HEK293 (cell line): ENCODE results near the gene UBR7.
A peak's percentile ranks its signal among the peaks of the same experiment; 100 is the strongest.

Experiments
- CTCF ChIP-seq: fragments of 450-650 bp; formaldehyde crosslinking; IDR thresholded peaks from 2 replicates; pipeline ENCODE4 v1.5.1; 2016; ENCODE audit warnings: missing biosample characterization, missing genetic modification characterization
- GLI2 ChIP-seq: fragments of 450-650 bp; formaldehyde crosslinking; IDR thresholded peaks from 2 replicates; pipeline ENCODE4; 2017; ENCODE audit warnings: missing biosample characterization, missing genetic modification characterization, low read depth, borderline replicate concordance
- HOXC10 ChIP-seq: sonication (generic); formaldehyde crosslinking; IDR thresholded peaks from 2 replicates; pipeline ENCODE4 v1.8.1; 2023; ENCODE audit warnings: mild to moderate bottlenecking, missing genetic modification reagents
- HOXD13 ChIP-seq: sonication (generic); formaldehyde crosslinking; IDR thresholded peaks from 2 replicates; pipeline ENCODE4 v1.8.0; 2022; ENCODE audit warnings: missing genetic modification reagents, borderline replicate concordance
- KLF10 ChIP-seq: fragments of 450-650 bp; IDR thresholded peaks from 2 replicates; pipeline ENCODE4 v1.5.1; 2018; ENCODE audit warnings: missing biosample characterization, mild to moderate bottlenecking, missing genetic modification characterization
- PRDM6 ChIP-seq: fragments of 450-650 bp; formaldehyde crosslinking; IDR thresholded peaks from 2 replicates; pipeline ENCODE4 v1.5.1; 2017; ENCODE audit warnings: missing biosample characterization, missing genetic modification characterization
- REPIN1 ChIP-seq: fragments of 450-650 bp; formaldehyde crosslinking; IDR thresholded peaks from 2 replicates; pipeline ENCODE4 v1.5.1; 2017; ENCODE audit warnings: missing biosample characterization, missing genetic modification characterization, low read depth
- SALL2 ChIP-seq: fragments of 450-650 bp; formaldehyde crosslinking; IDR thresholded peaks from 2 replicates; pipeline ENCODE4 v1.5.0; 2017; ENCODE audit warnings: missing biosample characterization, mild to moderate bottlenecking, missing genetic modification characterization, borderline replicate concordance
- SP3 ChIP-seq: fragments of 450-650 bp; formaldehyde crosslinking; IDR thresholded peaks from 2 replicates; pipeline ENCODE4 v1.5.1; 2016; ENCODE audit warnings: missing biosample characterization, missing genetic modification characterization
- ZBTB49 ChIP-seq: fragments of 450-650 bp; formaldehyde crosslinking; IDR thresholded peaks from 2 replicates; pipeline ENCODE4 v1.5.1; 2016; ENCODE audit warnings: missing biosample characterization, missing genetic modification characterization, low read depth
- ZIC2 ChIP-seq: fragments of 450-650 bp; formaldehyde crosslinking; IDR thresholded peaks from 2 replicates; pipeline ENCODE4 v1.5.1; 2016; ENCODE audit warnings: missing biosample characterization, missing genetic modification characterization
- ZNF10 ChIP-seq: fragments of 450-650 bp; formaldehyde crosslinking; IDR thresholded peaks from 2 replicates; pipeline ENCODE4 v1.5.1; 2017; ENCODE audit warnings: missing biosample characterization, missing genetic modification characterization
- ZNF112 ChIP-seq: fragments of 450-650 bp; formaldehyde crosslinking; IDR thresholded peaks from 2 replicates; pipeline ENCODE4 v1.5.0; 2017; ENCODE audit warnings: missing biosample characterization, missing genetic modification characterization
- ZNF133 ChIP-seq: fragments of 450-650 bp; formaldehyde crosslinking; IDR thresholded peaks from 2 replicates; pipeline ENCODE4 v1.5.1; 2016; ENCODE audit warnings: missing biosample characterization, missing genetic modification characterization
- ZNF138 ChIP-seq: fragments of 450-650 bp; formaldehyde crosslinking; IDR thresholded peaks from 2 replicates; pipeline ENCODE4 v1.5.1; 2016; ENCODE audit warnings: missing biosample characterization, missing genetic modification characterization, borderline replicate concordance
- ZNF155 ChIP-seq: fragments of 450-650 bp; formaldehyde crosslinking; IDR thresholded peaks from 2 replicates; pipeline ENCODE4 v1.5.1; 2016; ENCODE audit warnings: missing biosample characterization, missing genetic modification characterization
- ZNF2 ChIP-seq: fragments of 450-650 bp; formaldehyde crosslinking; IDR thresholded peaks from 2 replicates; pipeline ENCODE4 v1.5.1; 2016; ENCODE audit warnings: missing biosample characterization, missing genetic modification characterization
- ZNF214 ChIP-seq: fragments of 450-650 bp; formaldehyde crosslinking; IDR thresholded peaks from 2 replicates; pipeline ENCODE4 v1.5.1; 2017; ENCODE audit warnings: missing biosample characterization, mild to moderate bottlenecking, missing genetic modification characterization, borderline replicate concordance
- ZNF239 ChIP-seq: fragments of 450-650 bp; formaldehyde crosslinking; IDR thresholded peaks from 2 replicates; pipeline ENCODE4 v1.5.1; 2016; ENCODE audit warnings: missing biosample characterization, missing genetic modification characterization
- ZNF311 ChIP-seq: fragments of 450-650 bp; formaldehyde crosslinking; IDR thresholded peaks from 2 replicates; pipeline ENCODE4 v1.5.1; 2017; ENCODE audit warnings: missing biosample characterization, missing genetic modification characterization, borderline replicate concordance
- ZNF404 ChIP-seq: fragments of 450-650 bp; formaldehyde crosslinking; IDR thresholded peaks from 2 replicates; pipeline ENCODE4 v1.5.1; 2017; ENCODE audit warnings: missing biosample characterization, missing genetic modification characterization
- ZNF513 ChIP-seq: fragments of 450-650 bp; IDR thresholded peaks from 2 replicates; pipeline ENCODE4 v1.5.1; 2018; ENCODE audit warnings: missing biosample characterization, missing genetic modification characterization
- ZNF555 ChIP-seq: fragments of 450-650 bp; formaldehyde crosslinking; conservative IDR thresholded peaks from 2 replicates; pipeline ENCODE4 v1.5.1; 2017; ENCODE audit warnings: missing biosample characterization, mild to moderate bottlenecking, missing genetic modification characterization, inconsistent platforms
- ZNF624 ChIP-seq: fragments of 450-650 bp; formaldehyde crosslinking; IDR thresholded peaks from 2 replicates; pipeline ENCODE4 v1.5.1; 2017; ENCODE audit warnings: missing biosample characterization, missing genetic modification characterization
- ZNF701 ChIP-seq: fragments of 450-650 bp; formaldehyde crosslinking; IDR thresholded peaks from 2 replicates; pipeline ENCODE4 v1.5.1; 2016; ENCODE audit warnings: missing biosample characterization, missing genetic modification characterization
- ZSCAN16 ChIP-seq: fragments of 450-650 bp; formaldehyde crosslinking; IDR thresholded peaks from 2 replicates; pipeline ENCODE4 v1.5.1; 2016; ENCODE audit warnings: missing biosample characterization, missing genetic modification characterization
- ZSCAN23 ChIP-seq: fragments of 450-650 bp; formaldehyde crosslinking; IDR thresholded peaks from 2 replicates; pipeline ENCODE4 v1.5.1; 2016; ENCODE audit warnings: missing biosample characterization, missing genetic modification characterization
- TF ChIP-seq, protein P1 (sequence below): fragments of 450-650 bp; formaldehyde crosslinking; IDR thresholded peaks from 2 replicates; pipeline ENCODE4 v1.5.1; 2016; ENCODE audit warnings: missing biosample characterization, missing genetic modification characterization

The UBR7 gene

GRCh38 chr14:93184391-93185348 is 22.4 kb upstream of the UBR7 start, which contains the start of the genes LYSET and MOAP1 (continued):
- TF ChIP-seq PRDM6 (no peak), ZNF555 (tag by site-specific recombination) (no peak), SP3 (peak; percentile 63; the same call in 1 of the 2 replicates), ZNF214 (tag by site-specific recombination) (no peak), ZNF2 (tag by site-specific recombination) (peak; percentile 81; the same call in 1 of the 2 replicates), ZNF513 (tag by site-specific recombination) (no peak), ZNF133 (tag by site-specific recombination) (no peak), ZNF701 (tag by site-specific recombination) (no peak), ZSCAN23 (tag by site-specific recombination) (no peak), HOXD13 (CRISPR knock-in tag) (no peak), ZIC2 (peak; percentile 65), ZNF239 (tag by site-specific recombination) (no peak), ZNF138 (tag by site-specific recombination) (no peak), ZNF404 (no peak), ZNF112 (tag by site-specific recombination) (no peak), ZBTB49 (tag by site-specific recombination) (no peak), ZNF624 (tag by site-specific recombination) (no peak), GLI2 (no peak), CTCF (tag by site-specific recombination) (peak; percentile 75), ZNF10 (tag by site-specific recombination) (no peak), SALL2 (tag by site-specific recombination) (no peak), ZSCAN16 (tag by site-specific recombination) (peak; percentile 45; the same call in 1 of the 2 replicates), ZNF311 (tag by site-specific recombination) (no peak), ZNF155 (tag by site-specific recombination) (no peak), KLF10 (tag by site-specific recombination) (peak; percentile 56), REPIN1 (peak; percentile 87; the same call in 1 of the 2 replicates), HOXC10 (no peak)
- TF ChIP-seq, protein P1, sequence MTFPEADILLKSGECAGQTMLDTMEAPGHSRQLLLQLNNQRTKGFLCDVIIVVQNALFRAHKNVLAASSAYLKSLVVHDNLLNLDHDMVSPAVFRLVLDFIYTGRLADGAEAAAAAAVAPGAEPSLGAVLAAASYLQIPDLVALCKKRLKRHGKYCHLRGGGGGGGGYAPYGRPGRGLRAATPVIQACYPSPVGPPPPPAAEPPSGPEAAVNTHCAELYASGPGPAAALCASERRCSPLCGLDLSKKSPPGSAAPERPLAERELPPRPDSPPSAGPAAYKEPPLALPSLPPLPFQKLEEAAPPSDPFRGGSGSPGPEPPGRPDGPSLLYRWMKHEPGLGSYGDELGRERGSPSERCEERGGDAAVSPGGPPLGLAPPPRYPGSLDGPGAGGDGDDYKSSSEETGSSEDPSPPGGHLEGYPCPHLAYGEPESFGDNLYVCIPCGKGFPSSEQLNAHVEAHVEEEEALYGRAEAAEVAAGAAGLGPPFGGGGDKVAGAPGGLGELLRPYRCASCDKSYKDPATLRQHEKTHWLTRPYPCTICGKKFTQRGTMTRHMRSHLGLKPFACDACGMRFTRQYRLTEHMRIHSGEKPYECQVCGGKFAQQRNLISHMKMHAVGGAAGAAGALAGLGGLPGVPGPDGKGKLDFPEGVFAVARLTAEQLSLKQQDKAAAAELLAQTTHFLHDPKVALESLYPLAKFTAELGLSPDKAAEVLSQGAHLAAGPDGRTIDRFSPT = 0 out of 2 replicates have a peak, but pooled peaks have one; percentile 17
